IPS-18a (cell line): Measurements from ENCODE around the gene FGF22.

Source experiments
- H3K27ac ChIP-seq: one replicate; pipeline ENCODE4 v1.5.1; 2013; ENCODE audit warnings: low read length
- H3K27me3 ChIP-seq: one replicate; pipeline ENCODE4 v1.6.1; 2013; ENCODE audit warnings: mild to moderate bottlenecking, low read length; ENCODE audit not compliant: control insufficient read depth, insufficient read depth
- H3K36me3 ChIP-seq: one replicate; pipeline ENCODE4 v1.6.1; 2013; ENCODE audit warnings: low read depth, low read length; ENCODE audit not compliant: control insufficient read depth
- H3K4me1 ChIP-seq: one replicate; pipeline ENCODE4 v1.6.1; 2013; ENCODE audit warnings: low read depth, low read length; ENCODE audit not compliant: control insufficient read depth
- H3K4me3 ChIP-seq: one replicate; pipeline ENCODE4 v1.5.1; 2013; ENCODE audit warnings: low read length
- H3K9ac ChIP-seq: one replicate; pipeline ENCODE4 v1.6.1; 2013; ENCODE audit warnings: mild to moderate bottlenecking, low read length, moderate library complexity
- H3K9me3 ChIP-seq: one replicate; pipeline ENCODE4 v1.6.1; 2013; ENCODE audit warnings: low read depth, low read length; ENCODE audit not compliant: control insufficient read depth

FGF22 gene

GRCh38 chr19:681029-682019, 41.6 kb downstream of the FGF22 start:
- H3K9ac ChIP-seq: peak overlapping the region; percentile 61
- H3K9me3 ChIP-seq: no peaks in the 10 kb centered on the region
- H3K27ac ChIP-seq: no peak overlapping the region
- H3K4me3 ChIP-seq: peak overlapping the region; percentile 82
- no peaks in the 10 kb centered on the region for H3K36me3 ChIP-seq
- H3K27me3 ChIP-seq: peaks cover 15% of the 10 kb centered on the region
- H3K4me1 ChIP-seq: no peaks in the 10 kb centered on the region

- no peaks in the 10 kb centered on the region for H3K4me1 ChIP-seq
- peaks cover 4% of the 10 kb centered on the region for H3K27me3 ChIP-seq
- H3K36me3 ChIP-seq: no peaks in the 10 kb centered on the region
- H3K4me3 ChIP-seq: no peak overlapping the region
- H3K9me3 ChIP-seq: no peaks in the 10 kb centered on the region
- no peak overlapping the region for H3K27ac ChIP-seq
- no peak overlapping the region for H3K9ac ChIP-seq
These were observed 43.1 kb downstream of the FGF22 start for GRCh38 chr19:682678-683320.

- no peak overlapping the region for H3K9ac ChIP-seq
- no peaks in the 10 kb centered on the region for H3K4me1 ChIP-seq
- no peaks in the 10 kb centered on the region for H3K27me3 ChIP-seq
These were observed 45.8 kb downstream of the FGF22 start for GRCh38 chr19:685454-685931.

GRCh38 chr19:686589-687297, 47.1 kb downstream of the FGF22 start:
- H3K4me1 ChIP-seq: no peaks in the 10 kb centered on the region
- H3K9ac ChIP-seq: no peak overlapping the region
- no peak overlapping the region for H3K27ac ChIP-seq
- H3K36me3 ChIP-seq: no peaks in the 10 kb centered on the region
- no peaks in the 10 kb centered on the region for H3K27me3 ChIP-seq
- H3K9me3 ChIP-seq: no peaks in the 10 kb centered on the region
- no peak overlapping the region for H3K4me3 ChIP-seq

More at GRCh38 chr19:685454-685931, 45.8 kb downstream of the FGF22 start:
- Histone ChIP-seq H3K27ac (no peak overlapping the region), H3K9me3 (no peaks in the 10 kb centered on the region), H3K4me3 (no peak overlapping the region), H3K36me3 (no peaks in the 10 kb centered on the region)

GRCh38 chr19:687569-688166, 48.0 kb downstream of the FGF22 start:
- Histone ChIP-seq H3K4me1 (no peaks in the 10 kb centered on the region), H3K4me3 (no peak overlapping the region), H3K9me3 (no peaks in the 10 kb centered on the region), H3K27ac (no peak overlapping the region), H3K36me3 (no peaks in the 10 kb centered on the region), H3K9ac (no peak overlapping the region), H3K27me3 (no peaks in the 10 kb centered on the region)

- Histone ChIP-seq H3K27ac (no peak overlapping the region), H3K9ac (no peak overlapping the region), H3K27me3 (no peaks in the 10 kb centered on the region), H3K4me3 (no peak overlapping the region), H3K9me3 (no peaks in the 10 kb centered on the region), H3K36me3 (no peaks in the 10 kb centered on the region), H3K4me1 (no peaks in the 10 kb centered on the region)
These were observed 48.5 kb downstream of the FGF22 start for GRCh38 chr19:688214-688613.

GRCh38 chr19:688992-689391, 49.3 kb downstream of the FGF22 start:
- Histone ChIP-seq H3K27me3 (no peaks in the 10 kb centered on the region), H3K9me3 (no peaks in the 10 kb centered on the region), H3K27ac (no peak overlapping the region), H3K9ac (no peak overlapping the region), H3K36me3 (no peaks in the 10 kb centered on the region), H3K4me3 (no peak overlapping the region), H3K4me1 (no peaks in the 10 kb centered on the region)

- H3K4me3 ChIP-seq: no peak overlapping the region
- no peaks in the 10 kb centered on the region for H3K4me1 ChIP-seq
- no peaks in the 10 kb centered on the region for H3K27me3 ChIP-seq
- H3K9ac ChIP-seq: no peak overlapping the region
- H3K36me3 ChIP-seq: no peaks in the 10 kb centered on the region
- H3K27ac ChIP-seq: no peak overlapping the region
- H3K9me3 ChIP-seq: no peaks in the 10 kb centered on the region
These were observed 50.5 kb downstream of the FGF22 start for GRCh38 chr19:690203-690602.
